GM10248 (cell line): ENCODE results near the gene LTB.

Experiments
- CTCF ChIA-PET: fragments of 300-600 bp; sonication (Branson Sonifier 250); formaldehyde crosslinking; extraction: SDS; loops from one replicate; lab custom pipeline; 2021; ENCODE audit warnings: antibody characterized with exemption; lab: Yijun Ruan, JAX
- POLR2A ChIA-PET: fragments of 350-650 bp; sonication (Branson Sonifier 250); formaldehyde crosslinking; extraction: SDS; loops from one replicate; lab custom pipeline; 2020; ENCODE audit warnings: antibody characterized with exemption; lab: Yijun Ruan, JAX
- DNase-seq: peaks from one replicate; pipeline ENCODE4 v3.0.0; 2012; ENCODE audit errors: extremely low spot score
- CTCF ChIP-seq: IDR thresholded peaks from 2 replicates; pipeline ENCODE4 v1.5.1; 2012; ENCODE audit warnings: mild to moderate bottlenecking, low read depth; ENCODE audit errors: extremely low read depth, missing control alignments, control extremely low read depth

The LTB gene

GRCh38 chr6:31531162-31531561, 51.1 kb downstream of the LTB start:
- no peak for TF ChIP-seq CTCF
- no peak for DNase-seq
- POLR2A ChIA-PET: interaction anchor here (0.6 to 2.1 kb wide), 3 partner anchors 10 to 299 kb away, joined by 5 to 7 read pairs (median 6); partner anchors contain the start of genes DDX39B and NFKBIL1
- CTCF ChIA-PET: interaction anchor here (0.9 to 2.2 kb wide), 4 partner anchors 10 to 67 kb away, joined by 3 to 7 read pairs (median 4); partner anchors contain the start of gene DDX39B

DNA sequence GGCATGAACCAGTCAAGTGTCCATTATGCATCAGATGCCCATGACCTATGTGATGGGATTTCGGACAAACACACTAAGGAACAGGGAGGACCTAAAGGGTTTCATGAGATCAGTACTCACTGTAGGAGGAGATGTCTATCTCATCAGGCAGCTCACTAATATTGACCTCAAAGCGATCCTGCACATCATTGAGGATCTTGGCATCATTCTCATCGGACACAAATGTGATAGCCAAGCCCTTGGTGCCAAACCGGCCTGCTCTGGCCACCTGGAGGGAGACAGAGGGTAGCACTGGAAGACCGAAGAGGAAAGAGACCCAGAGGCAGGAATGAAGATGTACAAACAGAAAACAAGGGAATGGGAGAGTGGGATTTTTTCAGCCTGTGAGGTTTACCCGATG, 51.6 kb downstream of the LTB start:
- ChIA-PET POLR2A (interaction anchor here (2.1 kb wide), 1 partner anchor 11 kb away, joined by 7 read pairs; the partner anchor contains the start of gene DDX39B), CTCF (interaction anchor here (1.4 kb wide), 1 partner anchor 68 kb away, joined by 3 read pairs; no protein-coding TSS in a partner anchor)
- DNase-seq: no peak
- TF ChIP-seq CTCF: no peak
